ENCODE measurements around the gene CHST4. TPM values are rescaled to one million over a fixed set of nuclear protein-coding genes. Genes with fewer than 3 reads are reported as not detected.

The CHST4 gene
- total and polyA plus RNA-seq, 9 of the 15 experiments (the other 6 are each of a cell fraction or from before 2014, with no cell fraction given) = 0.07 TPM; not detected in 8

DNA sequence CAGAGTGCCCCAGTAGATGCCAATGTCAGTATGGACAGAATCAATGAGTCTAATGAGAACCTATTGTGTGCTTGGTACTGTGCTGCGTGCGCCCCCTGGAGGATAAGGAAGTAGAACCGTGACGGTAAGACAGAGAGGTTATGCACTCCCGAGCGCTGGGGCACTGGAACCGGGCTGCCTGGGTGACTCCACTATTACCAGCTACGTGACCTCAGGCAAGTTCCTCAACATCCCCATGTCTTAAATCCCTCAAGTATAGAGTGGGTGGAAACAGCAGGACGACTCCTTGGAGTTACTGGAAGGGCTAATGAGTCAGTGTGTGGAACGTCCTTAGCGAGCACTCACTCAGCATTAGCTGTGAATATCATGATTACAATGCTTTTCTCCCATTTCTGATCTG lies 16.2 kb downstream of the CHST4 start (continued):
- TF ChIP-seq JUND (IDR thresholded peaks at IDR 0.05; ENCODE audit: borderline replicate concordance, low read depth, low read length) (no peak), JUND (tag; IDR thresholded peaks at IDR 0.05; ENCODE audit: borderline replicate concordance, low read depth, low read length) (peak; percentile 13; the same call in 1 of the 3 replicates)

DNA sequence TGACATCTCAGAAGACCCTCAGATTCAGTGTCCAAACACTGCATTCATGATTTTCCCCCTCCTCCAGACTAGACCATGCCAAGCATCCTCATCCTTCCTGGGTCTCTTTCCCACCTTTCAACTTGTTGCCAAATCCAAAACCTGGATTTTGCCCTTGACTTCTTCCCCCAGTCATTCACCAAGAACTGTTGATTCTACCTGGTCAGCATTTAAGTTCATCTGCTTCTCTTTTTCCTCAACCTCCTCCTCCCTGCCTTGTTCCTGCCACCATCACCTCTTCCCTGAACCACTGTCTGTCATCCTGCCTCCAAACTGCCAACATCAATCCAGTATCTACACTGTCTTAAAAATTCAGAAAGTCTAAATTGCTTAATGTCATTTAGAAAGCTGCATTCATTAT lies 20.9 kb downstream of the CHST4 start:
- no peak overlapping the region for H3K27ac ChIP-seq (ENCODE audit: extremely low read depth, low read depth, low read length)
- no peak for DNase-seq (ENCODE audit: extremely low read depth in 1 of 4, low spot score in 3 of 4)
- TF ChIP-seq C11orf30 (IDR thresholded peaks at IDR 0.05; ENCODE audit: low read depth) = peak; percentile 44; the same call in 1 of the 2 replicates
- TF ChIP-seq ZNF316 (IDR thresholded peaks at IDR 0.05) = peak; percentile 68
- TF ChIP-seq HMGN3 (IDR thresholded peaks at IDR 0.05; ENCODE audit: borderline replicate concordance, extremely low read depth, insufficient read length, low read depth, low read length) = no peak
- ChIA-PET POLR2A (no interaction called here), CTCF (ENCODE audit: low intra/inter-chr PET ratio) (no interaction called here)
- no peaks in the 10 kb centered on the region; a peak in 2 of 5 replicates for H3K27me3 ChIP-seq (ENCODE audit: control insufficient read depth in 2 of 2, insufficient read depth in 2 of 2, low read length in 2 of 2)
- H3K9ac ChIP-seq (ENCODE audit: insufficient read depth in 1 of 2, low read depth in 2 of 2, low read length in 2 of 2) = no peak overlapping the region
- ATAC-seq = no peak
- intact Hi-C loops (cut with micrococcal nuclease) (no loop called here), in situ Hi-C loops (cut with MboI) (no loop called here)
- no peaks in the 10 kb centered on the region for H3K9me3 ChIP-seq (replicated peaks; ENCODE audit: control insufficient read depth, insufficient read depth, low read depth, low read length)
- FAIRE-seq = no peak
- H2AFZ ChIP-seq (ENCODE audit: low read depth, low read length) = no peak overlapping the region
- BruUV-seq (replicated peaks) = no TSS peak
- no peaks in the 10 kb centered on the region for H3K4me1 ChIP-seq (replicated peaks in 1 of 2; ENCODE audit: control insufficient read depth in 2 of 2, insufficient read depth in 2 of 2, low read length in 2 of 2)
- no peaks in the 10 kb centered on the region for H3K36me3 ChIP-seq (ENCODE audit: control insufficient read depth, insufficient read depth, low read length)
- H4K20me1 ChIP-seq (replicated peaks; ENCODE audit: control insufficient read depth, insufficient read depth, low read length) = no peaks in the 10 kb centered on the region
- H3K4me2 ChIP-seq (ENCODE audit: insufficient read depth, low read length) = no peak overlapping the region
- no peak overlapping the region for H3K4me3 ChIP-seq
- H3K79me2 ChIP-seq (ENCODE audit: control insufficient read depth, insufficient read depth, low read length) = no peaks in the 10 kb centered on the region
- H3K9me1 ChIP-seq (ENCODE audit: control insufficient read depth, insufficient read depth, low read length) = no peaks in the 10 kb centered on the region

All from K562 (cell line).